ENCODE results near the gene CDC34. TPM values are rescaled to one million over a fixed set of nuclear protein-coding genes. Genes with fewer than 3 reads are reported as not detected.

The CDC34 gene
- total RNA-seq, 4 donors from 2014 or later = 72.0 to 116 (median 103) TPM

DNA sequence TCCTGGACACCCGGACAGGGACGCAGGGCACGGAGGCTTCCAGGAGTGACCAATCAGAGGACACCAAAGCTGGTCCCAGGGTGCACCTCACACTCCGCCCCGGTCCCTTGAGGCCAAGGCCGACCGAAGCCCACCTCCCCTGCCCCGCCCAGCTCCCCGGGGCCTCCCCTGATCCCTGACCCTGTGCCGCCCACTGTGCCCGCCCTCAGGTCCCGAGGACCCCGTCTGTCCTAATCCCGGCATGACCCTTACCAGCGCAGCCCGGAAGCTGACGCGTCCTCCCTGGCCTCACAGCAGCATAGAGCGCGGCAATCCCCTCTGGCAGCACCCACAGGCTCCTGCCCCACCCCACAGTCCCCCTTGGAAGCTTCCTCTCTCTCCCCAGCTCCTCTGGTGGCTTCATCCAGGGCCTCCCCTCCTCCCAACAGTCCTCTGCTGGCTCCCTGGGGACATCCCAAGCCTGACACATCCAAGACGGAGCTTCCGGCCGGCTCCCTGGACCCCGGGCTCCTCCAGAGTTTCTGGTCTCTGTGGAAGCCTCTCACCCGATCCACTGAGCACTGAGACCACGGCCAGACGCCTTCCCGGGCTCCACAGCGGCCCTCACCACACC is 7.4 kb upstream of the CDC34 start:
- no peak for TF ChIP-seq EP300 (IDR thresholded peaks at IDR 0.05; ENCODE audit: low read depth)
- TF ChIP-seq CTCF (IDR thresholded peaks at IDR 0.05) = no peak
- no peak for TF ChIP-seq POLR2A (IDR thresholded peaks at IDR 0.05)
- no peak for TF ChIP-seq POLR2AphosphoS5 (IDR thresholded peaks at IDR 0.05)
- no peaks in the 10 kb centered on the region for H3K36me3 ChIP-seq
- WGBS, 2 donors (ENCODE audit: low coverage in 1 of 2) = 49% methylated on average over 29 of the region's 29 CpGs; no CpG with 5 or more reads in 1 of the 2 donors
- DNase-seq = no peak
- H3K27ac ChIP-seq = no peak overlapping the region
- no peak overlapping the region for H3K4me3 ChIP-seq
- in situ Hi-C loops (cut with MboI; ENCODE audit: low pct_ligation_motif_present in 1 of 4, low pct_unique_long_range_greater_than_20kb in 1 of 4, low sequenced_read_pairs in 3 of 4) = no loop called here
- no peaks in the 10 kb centered on the region for H3K9me3 ChIP-seq
- H3K4me1 ChIP-seq = no peaks in the 10 kb centered on the region
- H3K27me3 ChIP-seq = peaks cover 20% of the 10 kb centered on the region
- intact Hi-C loops (cut with DNase I; ENCODE audit: low total_unique reads) = no loop called here

GRCh38 chr19:525029-525428 is 6.5 kb upstream of the CDC34 start:
- 42 to 61% methylated on average over 2 to 10 of the region's 18 CpGs for WGBS, 2 donors (ENCODE audit: low coverage in 1 of 2)
- H3K36me3 ChIP-seq = no peaks in the 10 kb centered on the region
- in situ Hi-C loops (cut with MboI; ENCODE audit: low pct_ligation_motif_present in 1 of 4, low pct_unique_long_range_greater_than_20kb in 1 of 4, low sequenced_read_pairs in 3 of 4) = no loop called here

DNA sequence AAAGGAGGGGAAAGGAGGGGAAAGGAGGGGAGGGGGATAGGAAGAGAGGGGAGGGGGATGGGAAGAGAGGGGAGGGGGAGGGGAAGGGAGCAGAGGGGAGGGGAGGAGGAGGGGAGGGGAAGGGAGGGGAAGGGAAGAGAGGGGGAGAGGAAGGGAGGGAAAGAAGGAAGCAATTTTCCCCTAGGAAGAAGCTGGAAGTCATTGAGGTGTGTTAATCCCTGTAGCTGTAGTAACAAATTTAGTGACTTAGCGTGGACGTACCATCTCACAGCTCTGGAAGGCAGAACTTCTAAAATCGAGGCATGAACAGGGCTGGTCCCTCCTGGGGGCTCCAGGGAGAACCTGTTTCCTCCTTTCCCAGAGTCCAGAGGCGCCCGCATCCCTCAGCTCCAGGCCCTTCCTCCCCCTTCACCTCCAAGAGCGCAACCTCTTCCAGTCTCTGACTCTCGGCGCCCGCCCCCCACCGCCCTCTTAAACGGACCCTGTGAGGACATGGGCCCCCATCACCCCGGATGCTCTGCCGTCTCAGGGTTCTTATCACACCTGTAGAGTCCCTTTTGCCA is 5.6 kb upstream of the CDC34 start:
- H3K27ac ChIP-seq = no peak overlapping the region
- H3K4me3 ChIP-seq = no peak overlapping the region
- H3K27me3 ChIP-seq = peaks cover 20% of the 10 kb centered on the region
- intact Hi-C loops (cut with DNase I; ENCODE audit: low total_unique reads) (no loop called here), in situ Hi-C loops (cut with MboI; ENCODE audit: low pct_ligation_motif_present in 1 of 4, low pct_unique_long_range_greater_than_20kb in 1 of 4, low sequenced_read_pairs in 3 of 4) (no loop called here)
- H3K4me1 ChIP-seq = peaks cover 0 to 6% (median 5%) of the 10 kb centered on the region in 4 donors
- TF ChIP-seq EP300 (IDR thresholded peaks at IDR 0.05; ENCODE audit: low read depth) = no peak
- no peak for TF ChIP-seq POLR2AphosphoS5 (IDR thresholded peaks at IDR 0.05)
- TF ChIP-seq POLR2A (IDR thresholded peaks at IDR 0.05) = no peak
- no peak for TF ChIP-seq CTCF (IDR thresholded peaks at IDR 0.05)
- H3K9me3 ChIP-seq = no peaks in the 10 kb centered on the region
- 33 to 49% methylated on average over 3 to 13 of the region's 13 CpGs for WGBS, 2 donors (ENCODE audit: low coverage in 1 of 2)
- DNase-seq = no peak
- H3K36me3 ChIP-seq = no peaks in the 10 kb centered on the region

More at GRCh38 chr19:525029-525428, 6.5 kb upstream of the CDC34 start:
- no peak for DNase-seq
- Histone ChIP-seq H3K4me1 (no peaks in the 10 kb centered on the region), H3K27me3 (peaks cover 20% of the 10 kb centered on the region), H3K9me3 (no peaks in the 10 kb centered on the region), H3K27ac (no peak overlapping the region), H3K4me3 (no peak overlapping the region)
- TF ChIP-seq POLR2AphosphoS5 (IDR thresholded peaks at IDR 0.05) = no peak
- TF ChIP-seq POLR2A (IDR thresholded peaks at IDR 0.05) = no peak
- no peak for TF ChIP-seq EP300 (IDR thresholded peaks at IDR 0.05; ENCODE audit: low read depth)
- TF ChIP-seq CTCF (IDR thresholded peaks at IDR 0.05) = no peak
- intact Hi-C loops (cut with DNase I; ENCODE audit: low total_unique reads) = no loop called here

- DNase-seq = peak; percentile 9
- peaks cover 12 to 30% (median 26%) of the 10 kb centered on the region in 4 donors for H3K4me1 ChIP-seq
- 53% methylated on average over 38 of the region's 38 CpGs; no CpG with 5 or more reads in 1 of the 2 donors for WGBS, 2 donors (ENCODE audit: low coverage in 1 of 2)
- in situ Hi-C loops (cut with MboI; ENCODE audit: low pct_ligation_motif_present in 1 of 4, low pct_unique_long_range_greater_than_20kb in 1 of 4, low sequenced_read_pairs in 3 of 4) (no loop called here), intact Hi-C loops (cut with DNase I; ENCODE audit: low total_unique reads) (loop anchor here (2.0 to 5.0 kb wide), 2 partner anchors 42 to 70 kb away; partner anchors contain the start of genes BSG and SHC2)
- no peaks in the 10 kb centered on the region for H3K9me3 ChIP-seq
- peak overlapping the region; percentile 68 to 94 (median 79) for H3K4me3 ChIP-seq
- H3K36me3 ChIP-seq = no peaks in the 10 kb centered on the region
- peaks cover 20% of the 10 kb centered on the region for H3K27me3 ChIP-seq
- H3K27ac ChIP-seq = peak overlapping the region; percentile 99
- TF ChIP-seq EP300 (IDR thresholded peaks at IDR 0.05; ENCODE audit: low read depth) (no peak), CTCF (IDR thresholded peaks at IDR 0.05) (no peak), POLR2AphosphoS5 (IDR thresholded peaks at IDR 0.05) (no peak), POLR2A (IDR thresholded peaks at IDR 0.05) (no peak)
Measured at GRCh38 chr19:530134-531008, 1.2 kb upstream of the CDC34 start.
